Measurements from ENCODE around the gene CFAP92.

DNA sequence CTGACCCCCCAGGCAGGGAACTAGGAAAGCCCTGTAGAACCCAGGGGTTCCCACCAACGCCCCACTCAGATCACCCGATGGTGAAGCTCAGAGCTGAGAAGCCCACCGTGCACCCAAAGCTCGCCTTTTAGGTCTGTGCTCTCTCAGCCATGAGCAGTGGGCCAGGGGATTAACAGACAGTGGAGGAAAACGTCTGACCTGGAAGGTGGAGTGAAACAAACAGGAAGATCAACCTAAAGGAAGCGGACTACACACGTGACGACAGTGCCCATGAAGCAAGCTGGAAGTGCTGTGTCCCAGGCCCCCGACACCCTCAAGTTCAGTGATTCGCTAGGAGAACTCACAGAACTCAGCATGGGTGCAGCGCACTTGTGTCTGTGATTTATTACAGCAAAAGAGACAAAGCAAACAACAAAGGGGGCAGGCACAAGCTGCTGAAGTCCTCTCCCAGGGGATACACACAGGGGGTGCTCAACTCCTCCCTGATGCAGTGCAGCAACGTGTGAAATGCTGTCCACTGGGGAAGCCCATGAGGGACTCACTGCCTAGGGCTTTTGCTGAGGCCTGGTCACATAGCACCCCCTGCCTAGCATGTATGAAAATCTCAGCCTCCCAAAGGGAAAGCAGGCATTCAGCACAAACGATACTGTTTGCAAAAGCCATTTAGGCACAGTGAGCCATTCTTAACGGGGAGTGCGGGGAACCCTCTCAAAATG, 43.5 kb downstream of the CFAP92 start:
- TF ChIP-seq EZH2 (IDR thresholded peaks at IDR 0.05) (no peak), POLR2AphosphoS5 (IDR thresholded peaks at IDR 0.05; ENCODE audit: borderline replicate concordance, low read depth, low read length) (no peak)

Data from SK-N-MC (cell line).